ENCODE data around the gene MXD1.

MXD1 gene

DNA sequence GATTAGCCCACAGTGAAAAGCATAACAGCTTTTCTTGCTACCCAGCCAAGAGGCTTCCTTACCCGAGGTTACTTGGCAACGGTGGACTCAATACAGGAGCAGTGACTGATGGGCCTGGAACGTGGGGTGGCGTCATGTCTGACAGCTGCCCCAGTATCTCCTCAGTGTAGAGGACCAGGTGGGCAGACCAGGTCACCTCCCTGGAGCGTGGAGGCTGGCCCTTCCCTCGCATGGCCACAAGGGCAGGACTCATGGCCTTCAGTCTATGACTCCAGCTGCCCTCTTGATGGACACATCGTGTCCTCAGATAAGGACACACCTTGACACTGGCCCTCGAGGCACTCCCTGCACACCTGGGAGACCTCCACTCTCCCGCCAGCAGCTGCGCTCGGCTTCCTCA, 40.1 kb downstream of the MXD1 start:
- Histone ChIP-seq H3K9me3 (ENCODE audit: control insufficient read depth, insufficient read depth, low read length) (no peaks in the 10 kb centered on the region), H3K4me1 (ENCODE audit: control insufficient read depth, insufficient read depth, low read length) (no peaks in the 10 kb centered on the region), H3K36me3 (ENCODE audit: control insufficient read depth, insufficient read depth, low read length) (no peaks in the 10 kb centered on the region), H3K4me3 (ENCODE audit: low read depth, low read length) (no peak overlapping the region), H3K9ac (ENCODE audit: low read depth, low read length) (no peak overlapping the region), H3K27me3 (ENCODE audit: control insufficient read depth, insufficient read depth, low read length) (no peaks in the 10 kb centered on the region), H3K27ac (ENCODE audit: low read depth, low read length) (no peak overlapping the region)

GRCh38 chr2:69956475-69956979, 41.6 kb downstream of the MXD1 start:
- H3K9me3 ChIP-seq (ENCODE audit: control insufficient read depth, insufficient read depth, low read length) = no peaks in the 10 kb centered on the region
- no peak overlapping the region for H3K9ac ChIP-seq (ENCODE audit: low read depth, low read length)
- no peaks in the 10 kb centered on the region for H3K36me3 ChIP-seq (ENCODE audit: control insufficient read depth, insufficient read depth, low read length)

DNA sequence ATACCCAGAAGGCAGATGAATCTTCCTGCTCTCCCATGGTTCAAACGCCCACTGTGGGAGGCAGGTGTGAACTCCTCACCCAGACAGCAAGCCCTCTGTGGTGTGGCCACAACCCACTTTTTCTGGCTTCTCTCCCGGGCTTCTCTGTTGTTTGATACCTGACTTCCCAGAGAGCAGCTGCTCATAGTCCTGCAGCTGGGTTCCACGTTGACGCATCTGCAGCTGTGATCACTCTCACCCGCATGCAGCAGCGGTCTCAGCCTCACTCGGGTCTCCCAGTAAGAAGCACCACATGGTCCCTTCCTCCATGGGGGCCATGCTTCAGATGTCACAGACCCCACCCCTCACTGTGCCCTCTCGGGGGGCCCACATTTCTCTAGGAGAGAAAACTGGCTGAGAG, 43.1 kb downstream of the MXD1 start:
- H3K27me3 ChIP-seq (ENCODE audit: control insufficient read depth, insufficient read depth, low read length) = 0 out of 2 replicates have a peak, but pooled peaks cover 3% of the 10 kb centered on the region
- no peak overlapping the region for H3K27ac ChIP-seq (ENCODE audit: low read depth, low read length)
- H3K4me3 ChIP-seq (ENCODE audit: low read depth, low read length) = no peak overlapping the region
- no peaks in the 10 kb centered on the region for H3K9me3 ChIP-seq (ENCODE audit: control insufficient read depth, insufficient read depth, low read length)
- no peaks in the 10 kb centered on the region for H3K4me1 ChIP-seq (ENCODE audit: control insufficient read depth, insufficient read depth, low read length)
- H3K9ac ChIP-seq (ENCODE audit: low read depth, low read length) = no peak overlapping the region
- no peaks in the 10 kb centered on the region for H3K36me3 ChIP-seq (ENCODE audit: control insufficient read depth, insufficient read depth, low read length)

More at GRCh38 chr2:69956475-69956979, 41.6 kb downstream of the MXD1 start:
- no peak overlapping the region for H3K4me3 ChIP-seq (ENCODE audit: low read depth, low read length)
- no peaks in the 10 kb centered on the region for H3K4me1 ChIP-seq (ENCODE audit: control insufficient read depth, insufficient read depth, low read length)
- H3K27ac ChIP-seq (ENCODE audit: low read depth, low read length) = no peak overlapping the region
- H3K27me3 ChIP-seq (ENCODE audit: control insufficient read depth, insufficient read depth, low read length) = 0 out of 2 replicates have a peak, but pooled peaks cover 3% of the 10 kb centered on the region

GRCh38 chr2:69958480-69958879, 43.6 kb downstream of the MXD1 start:
- H3K9me3 ChIP-seq (ENCODE audit: control insufficient read depth, insufficient read depth, low read length) = no peaks in the 10 kb centered on the region
- no peaks in the 10 kb centered on the region for H3K36me3 ChIP-seq (ENCODE audit: control insufficient read depth, insufficient read depth, low read length)
- H3K9ac ChIP-seq (ENCODE audit: low read depth, low read length) = no peak overlapping the region
- H3K27me3 ChIP-seq (ENCODE audit: control insufficient read depth, insufficient read depth, low read length) = 0 out of 2 replicates have a peak, but pooled peaks cover 3% of the 10 kb centered on the region
- H3K27ac ChIP-seq (ENCODE audit: low read depth, low read length) = no peak overlapping the region
- no peaks in the 10 kb centered on the region for H3K4me1 ChIP-seq (ENCODE audit: control insufficient read depth, insufficient read depth, low read length)
- no peak overlapping the region for H3K4me3 ChIP-seq (ENCODE audit: low read depth, low read length)

DNA sequence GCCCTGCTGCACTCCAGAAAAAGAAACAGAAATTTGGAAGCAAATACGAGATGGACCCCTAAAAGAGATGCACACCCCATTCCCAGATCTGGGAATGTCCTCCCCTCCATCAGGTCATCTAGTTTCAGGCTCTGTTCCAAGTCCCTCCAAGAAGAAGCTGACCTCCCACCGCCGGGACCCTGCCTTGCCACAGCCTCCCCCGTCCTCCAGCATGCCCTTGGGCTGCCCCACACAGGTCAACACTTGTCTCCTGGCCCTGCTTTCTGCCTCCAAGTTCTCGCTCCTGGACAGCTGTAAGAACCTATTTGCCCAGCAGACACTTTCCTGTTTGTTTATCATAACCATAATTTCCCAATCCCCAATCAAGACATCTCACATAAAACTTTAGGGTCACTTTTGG, 44.5 kb downstream of the MXD1 start:
- H3K9ac ChIP-seq (ENCODE audit: low read depth, low read length) = no peak overlapping the region
- H3K4me1 ChIP-seq (ENCODE audit: control insufficient read depth, insufficient read depth, low read length) = peaks cover 5% of the 10 kb centered on the region; the same call in 1 of the 2 replicates
- no peaks in the 10 kb centered on the region for H3K9me3 ChIP-seq (ENCODE audit: control insufficient read depth, insufficient read depth, low read length)
- H3K27ac ChIP-seq (ENCODE audit: low read depth, low read length) = no peak overlapping the region
- H3K4me3 ChIP-seq (ENCODE audit: low read depth, low read length) = no peak overlapping the region
- H3K36me3 ChIP-seq (ENCODE audit: control insufficient read depth, insufficient read depth, low read length) = no peaks in the 10 kb centered on the region
- H3K27me3 ChIP-seq (ENCODE audit: control insufficient read depth, insufficient read depth, low read length) = 0 out of 2 replicates have a peak, but pooled peaks cover 3% of the 10 kb centered on the region

DNA sequence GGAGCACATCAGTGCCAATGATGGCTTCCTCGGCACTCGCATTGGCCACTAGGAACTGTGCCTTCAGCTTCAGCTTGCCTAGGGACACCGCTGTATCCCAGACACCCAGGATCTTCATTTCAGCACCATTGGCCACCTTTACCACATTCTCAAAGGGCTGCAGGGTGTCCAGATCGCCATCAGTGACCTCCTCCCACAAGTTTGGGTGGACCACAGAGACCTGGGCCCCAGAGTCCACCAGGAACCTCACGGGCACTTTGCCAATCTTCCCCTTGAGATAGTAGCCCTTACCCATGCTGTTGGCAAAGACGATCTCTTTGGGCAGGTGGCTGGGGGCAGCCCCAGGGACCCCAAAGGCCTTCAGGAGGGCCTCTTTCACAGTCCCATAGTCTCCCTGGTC, 45.9 kb downstream of the MXD1 start:
- Histone ChIP-seq H3K27ac (ENCODE audit: low read depth, low read length) (no peak overlapping the region), H3K9me3 (ENCODE audit: control insufficient read depth, insufficient read depth, low read length) (no peaks in the 10 kb centered on the region), H3K27me3 (ENCODE audit: control insufficient read depth, insufficient read depth, low read length) (0 out of 2 replicates have a peak, but pooled peaks cover 3% of the 10 kb centered on the region), H3K9ac (ENCODE audit: low read depth, low read length) (no peak overlapping the region), H3K4me1 (ENCODE audit: control insufficient read depth, insufficient read depth, low read length) (peaks cover 5% of the 10 kb centered on the region), H3K4me3 (ENCODE audit: low read depth, low read length) (no peak overlapping the region), H3K36me3 (ENCODE audit: control insufficient read depth, insufficient read depth, low read length) (no peaks in the 10 kb centered on the region)

DNA sequence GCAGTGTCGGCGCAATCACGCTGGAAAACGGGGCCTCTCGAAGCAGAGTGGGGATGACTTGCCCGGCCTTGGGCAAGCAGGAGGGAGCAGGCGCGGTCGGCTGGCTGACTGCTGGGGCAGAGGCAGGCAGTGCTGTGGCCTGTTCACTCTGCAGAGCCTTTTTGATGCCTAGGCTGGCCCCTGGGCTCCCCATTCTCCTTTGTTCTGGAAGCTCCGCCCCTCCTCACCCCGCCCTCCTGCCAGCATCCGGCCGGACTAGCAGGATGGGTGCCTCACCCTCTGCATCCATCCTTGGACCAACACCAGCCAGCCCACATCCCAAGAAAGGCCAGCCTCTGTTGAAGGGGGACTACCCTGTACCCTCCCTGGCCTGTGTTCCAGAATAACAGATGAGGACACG, 46.6 kb downstream of the MXD1 start, which contains the start of gene ASPRV1:
TSS of gene ASPRV1 (minus strand) at position 136 of the 400 bp plus-strand sequence. CDS start 195 bp downstream, outside the sequence.
- H3K4me1 ChIP-seq (ENCODE audit: control insufficient read depth, insufficient read depth, low read length) = peaks cover 5% of the 10 kb centered on the region
- no peak within 1 kb of the TSS for H3K9ac ChIP-seq (ENCODE audit: low read depth, low read length)
- no peak within 1 kb of the TSS for H3K4me3 ChIP-seq (ENCODE audit: low read depth, low read length)
- H3K27ac ChIP-seq (ENCODE audit: low read depth, low read length) = no peak within 1 kb of the TSS
- H3K36me3 ChIP-seq (ENCODE audit: control insufficient read depth, insufficient read depth, low read length) = no peaks in the 10 kb centered on the region
- H3K9me3 ChIP-seq (ENCODE audit: control insufficient read depth, insufficient read depth, low read length) = no peaks in the 10 kb centered on the region
- 0 out of 2 replicates have a peak, but pooled peaks cover 3% of the 10 kb centered on the region for H3K27me3 ChIP-seq (ENCODE audit: control insufficient read depth, insufficient read depth, low read length)

- Histone ChIP-seq H3K27ac (ENCODE audit: low read depth, low read length) (no peak overlapping the region), H3K4me3 (ENCODE audit: low read depth, low read length) (no peak overlapping the region), H3K4me1 (ENCODE audit: control insufficient read depth, insufficient read depth, low read length) (peaks cover 5% of the 10 kb centered on the region), H3K36me3 (ENCODE audit: control insufficient read depth, insufficient read depth, low read length) (no peaks in the 10 kb centered on the region), H3K9ac (ENCODE audit: low read depth, low read length) (no peak overlapping the region), H3K27me3 (ENCODE audit: control insufficient read depth, insufficient read depth, low read length) (0 out of 2 replicates have a peak, but pooled peaks cover 3% of the 10 kb centered on the region), H3K9me3 (ENCODE audit: control insufficient read depth, insufficient read depth, low read length) (no peaks in the 10 kb centered on the region)
These were observed 48.2 kb downstream of the MXD1 start for GRCh38 chr2:69962986-69963730.

GRCh38 chr2:69964353-69964841, 49.5 kb downstream of the MXD1 start:
- no peak overlapping the region for H3K27ac ChIP-seq (ENCODE audit: low read depth, low read length)
- no peak overlapping the region for H3K4me3 ChIP-seq (ENCODE audit: low read depth, low read length)
- no peak overlapping the region for H3K9ac ChIP-seq (ENCODE audit: low read depth, low read length)
- no peaks in the 10 kb centered on the region for H3K9me3 ChIP-seq (ENCODE audit: control insufficient read depth, insufficient read depth, low read length)
- H3K4me1 ChIP-seq (ENCODE audit: control insufficient read depth, insufficient read depth, low read length) = peaks cover 5% of the 10 kb centered on the region
- no peaks in the 10 kb centered on the region for H3K36me3 ChIP-seq (ENCODE audit: control insufficient read depth, insufficient read depth, low read length)
- 0 out of 2 replicates have a peak, but pooled peaks cover 3% of the 10 kb centered on the region for H3K27me3 ChIP-seq (ENCODE audit: control insufficient read depth, insufficient read depth, low read length)

DNA sequence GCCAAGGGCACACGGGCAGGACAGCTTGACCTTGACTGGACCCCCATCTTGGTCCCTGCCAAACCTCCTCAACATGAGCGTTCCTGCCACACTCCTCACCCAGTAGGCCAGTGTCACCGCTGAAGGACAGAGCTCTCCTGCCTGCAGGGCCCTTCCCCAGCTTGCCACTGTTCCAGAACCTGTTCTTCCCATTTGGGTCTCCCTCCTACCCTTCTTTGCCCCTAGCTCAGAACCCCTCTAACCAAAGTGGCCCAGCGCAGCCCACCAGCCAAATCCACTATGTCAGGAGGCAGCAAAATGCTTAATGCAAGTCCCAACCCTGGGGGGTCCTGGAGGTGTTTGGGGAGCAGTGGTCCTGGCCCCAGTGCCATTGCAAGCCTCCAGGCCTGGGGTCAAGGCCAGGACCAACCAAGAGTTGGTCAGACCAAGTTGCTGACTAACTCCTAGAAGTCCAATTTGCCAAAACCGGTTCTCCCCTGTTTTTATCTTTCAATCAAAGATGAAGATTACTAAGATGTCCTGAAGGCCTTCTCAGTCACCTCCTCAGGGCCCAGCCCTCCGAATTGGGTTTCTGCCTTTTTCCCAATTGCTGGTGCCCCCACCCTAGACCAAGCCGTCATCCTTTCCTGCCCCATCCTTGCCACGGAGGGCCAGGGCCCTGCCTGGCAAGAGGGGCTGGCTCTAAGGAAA, 51.0 kb downstream of the MXD1 start:
- Histone ChIP-seq H3K9ac (ENCODE audit: low read depth, low read length) (no peak overlapping the region), H3K27me3 (ENCODE audit: control insufficient read depth, insufficient read depth, low read length) (0 out of 2 replicates have a peak, but pooled peaks cover 2% of the 10 kb centered on the region)

More for the DNA sequence above, 51.0 kb downstream of the MXD1 start:
- H3K9me3 ChIP-seq (ENCODE audit: control insufficient read depth, insufficient read depth, low read length) = no peaks in the 10 kb centered on the region
- no peaks in the 10 kb centered on the region for H3K36me3 ChIP-seq (ENCODE audit: control insufficient read depth, insufficient read depth, low read length)
- H3K27ac ChIP-seq (ENCODE audit: low read depth, low read length) = no peak overlapping the region
- no peak overlapping the region for H3K4me3 ChIP-seq (ENCODE audit: low read depth, low read length)
- peaks cover 5% of the 10 kb centered on the region for H3K4me1 ChIP-seq (ENCODE audit: control insufficient read depth, insufficient read depth, low read length)
